GM15510 (cell line): ENCODE results near the gene VPS72.

Source experiments
- POLR2A ChIP-seq: IDR thresholded peaks from 3 replicates; pipeline ENCODE4 v1.6.1; 2011; ENCODE audit warnings: borderline replicate concordance; ENCODE audit not compliant: insufficient read length; ENCODE audit errors: extremely low read depth

VPS72 gene, protein sequence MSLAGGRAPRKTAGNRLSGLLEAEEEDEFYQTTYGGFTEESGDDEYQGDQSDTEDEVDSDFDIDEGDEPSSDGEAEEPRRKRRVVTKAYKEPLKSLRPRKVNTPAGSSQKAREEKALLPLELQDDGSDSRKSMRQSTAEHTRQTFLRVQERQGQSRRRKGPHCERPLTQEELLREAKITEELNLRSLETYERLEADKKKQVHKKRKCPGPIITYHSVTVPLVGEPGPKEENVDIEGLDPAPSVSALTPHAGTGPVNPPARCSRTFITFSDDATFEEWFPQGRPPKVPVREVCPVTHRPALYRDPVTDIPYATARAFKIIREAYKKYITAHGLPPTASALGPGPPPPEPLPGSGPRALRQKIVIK

DNA sequence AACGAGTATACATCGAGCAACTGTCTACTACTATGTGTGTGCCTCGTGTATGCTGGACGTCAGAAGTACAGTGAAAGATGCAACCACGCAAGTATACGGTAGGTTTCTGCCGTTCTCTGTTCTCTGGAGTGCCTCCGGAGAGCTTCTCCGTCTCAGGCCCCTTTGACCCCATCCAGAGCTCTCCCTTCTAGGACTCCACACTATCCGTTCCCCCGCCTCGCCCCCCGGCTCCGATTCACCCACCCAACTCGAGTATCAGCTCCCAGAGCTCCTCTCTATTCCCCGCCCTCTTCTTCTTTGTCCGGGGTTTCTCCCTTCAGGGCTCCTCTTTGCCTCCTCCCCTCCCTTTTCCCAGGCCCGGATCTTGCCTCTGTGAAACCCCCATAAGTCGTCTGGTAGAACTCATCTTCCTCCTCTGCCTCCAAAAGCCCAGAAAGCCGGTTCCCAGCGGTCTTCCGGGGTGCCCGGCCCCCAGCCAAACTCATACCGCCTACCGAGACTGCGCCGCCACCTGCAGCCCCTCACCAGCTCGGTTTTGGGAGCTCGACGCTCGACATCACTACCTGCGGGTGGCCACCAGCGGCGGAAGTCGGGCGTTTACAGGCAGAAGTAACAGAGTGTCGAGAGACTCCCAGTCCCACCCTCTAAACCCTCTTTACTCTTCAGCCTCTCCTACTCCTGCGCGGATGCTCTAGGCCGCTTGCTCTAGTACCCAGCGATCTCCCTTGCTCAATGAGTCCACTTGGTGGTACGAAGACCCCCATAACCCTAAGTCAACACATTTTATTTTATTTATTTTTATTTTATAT, at the start of gene VPS72:
VPS72 (minus strand) TSS at position 561 of the 809 bp plus-strand sequence; CDS start at position 485, 76 bp downstream.
- peak; percentile 89 for TF ChIP-seq POLR2A

DNA sequence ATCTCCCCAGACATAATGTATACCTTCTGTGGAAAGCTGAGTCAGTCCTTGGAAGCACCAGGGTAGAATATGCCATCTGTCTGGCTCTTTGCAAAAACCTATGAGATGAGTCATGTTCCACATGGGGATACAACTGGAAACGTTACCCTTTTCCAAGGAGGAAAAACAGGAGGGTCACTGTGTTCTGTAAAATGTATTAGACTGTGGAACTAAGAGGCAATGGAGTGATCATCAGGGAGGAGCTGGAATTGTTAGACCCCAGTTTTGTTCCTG, 48.4 kb upstream of the VPS72 start:
- TF ChIP-seq POLR2A = no peak

- no peak for TF ChIP-seq POLR2A
Observed at GRCh38 chr1:151237678-151238466, 47.9 kb upstream of the VPS72 start.

- no peak for TF ChIP-seq POLR2A
Observed at GRCh38 chr1:151235235-151235634, 45.2 kb upstream of the VPS72 start.

- TF ChIP-seq POLR2A = no peak
Observed at GRCh38 chr1:151222130-151222529, 32.1 kb upstream of the VPS72 start.

GRCh38 chr1:151221616-151222015, 31.6 kb upstream of the VPS72 start:
- TF ChIP-seq POLR2A = no peak

GRCh38 chr1:151213560-151213959, 23.6 kb upstream of the VPS72 start:
- no peak for TF ChIP-seq POLR2A

- TF ChIP-seq POLR2A = no peak
Observed at GRCh38 chr1:151211972-151212705, 22.1 kb upstream of the VPS72 start.

- TF ChIP-seq POLR2A = no peak
Observed at GRCh38 chr1:151210830-151211229, 20.8 kb upstream of the VPS72 start.

DNA sequence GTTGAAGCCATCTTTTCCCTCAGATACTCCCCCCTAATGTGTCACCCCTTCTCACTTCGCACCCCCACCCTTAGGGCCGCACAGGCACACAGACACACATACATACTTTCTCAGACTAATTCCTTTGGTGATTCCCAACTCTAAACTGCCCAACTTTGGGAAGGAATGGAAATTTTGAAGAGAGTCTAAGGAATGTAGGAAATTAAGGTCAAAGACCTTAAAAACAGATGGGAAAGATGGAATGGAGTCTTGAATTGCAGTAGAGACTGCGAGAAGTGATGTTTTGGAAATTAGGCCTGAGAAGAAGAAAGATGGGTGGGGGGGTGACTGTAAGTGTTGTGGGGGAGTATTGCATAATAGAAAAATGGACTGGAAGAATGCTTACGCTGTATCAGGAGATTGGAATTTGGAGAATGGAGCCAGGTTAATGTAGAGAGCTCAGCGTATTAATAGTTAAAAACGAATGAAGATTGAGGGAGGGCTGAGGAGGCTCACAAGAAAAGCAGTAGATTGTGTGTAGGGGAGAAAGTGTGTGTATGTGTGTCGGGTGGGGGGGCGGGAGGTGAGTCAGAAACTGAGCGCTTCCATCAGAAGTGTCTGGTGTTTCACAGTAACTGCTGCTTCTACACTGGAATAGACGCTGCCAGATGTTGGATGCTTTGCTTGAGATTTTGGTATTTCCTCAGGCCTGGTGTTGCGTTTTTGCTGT, 10.0 kb upstream of the VPS72 start:
- no peak for TF ChIP-seq POLR2A

- TF ChIP-seq POLR2A = peak; percentile 72
Observed at GRCh38 chr1:151198254-151199127, 8.5 kb upstream of the VPS72 start, which contains the start of gene PIP5K1A. Gene PIP5K1A (plus strand): TSS chr1:151198552. CDS start chr1:151198997, 445 bp downstream.

- no peak for TF ChIP-seq POLR2A
Observed at GRCh38 chr1:151197863-151198253, 7.9 kb upstream of the VPS72 start.

DNA sequence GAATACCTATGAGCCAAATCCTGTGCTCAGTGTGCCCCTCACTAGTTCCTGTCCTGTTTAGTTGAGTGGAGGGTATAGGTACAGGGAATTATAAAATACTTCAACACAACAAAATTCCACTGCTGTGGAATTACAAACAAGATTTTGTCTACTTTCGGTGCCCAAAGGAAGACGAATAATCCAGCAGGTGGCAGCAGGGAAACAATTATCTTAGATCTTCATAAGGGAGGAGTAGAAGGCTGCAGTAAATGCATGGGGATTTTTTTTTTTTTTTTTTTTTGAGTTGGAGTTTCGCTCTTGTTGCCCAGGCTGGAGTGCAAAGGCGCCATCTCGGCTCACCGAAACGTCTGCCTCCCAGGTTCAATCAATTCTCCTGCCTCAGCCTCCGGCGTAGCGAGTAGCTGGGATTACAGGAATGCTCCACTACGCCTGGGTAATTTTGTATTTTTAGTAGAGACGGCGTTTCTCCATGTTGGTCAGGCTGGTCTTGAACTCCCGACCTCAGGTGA, 6.3 kb upstream of the VPS72 start:
- no peak for TF ChIP-seq POLR2A
